Colon (tissue), 2 donors: ENCODE results near the gene HSD17B4.
"Not testable (repeated sequence)": the region's sequence is repeated elsewhere in the genome, so short reads cannot be mapped to it uniquely, and the experiment has no call there.

Experiments
- FAIRE-seq: peaks from 2 replicates; lab custom pipeline; 2012; peaks lifted over from hg19 to GRCh38; lab: Jason Lieb, UNC
- donor health status: control.
- donor health status: control.

The HSD17B4 gene

GRCh38 chr5:119483155-119483554 lies 30.9 kb downstream of the HSD17B4 start:
- FAIRE-seq = no peak

- FAIRE-seq = no peak
These were observed 32.6 kb downstream of the HSD17B4 start for GRCh38 chr5:119484884-119485283.

- FAIRE-seq = no peak
These were observed 49.4 kb downstream of the HSD17B4 start for GRCh38 chr5:119501671-119502179.

- not testable (repeated sequence) for FAIRE-seq
These were observed 51.6 kb downstream of the HSD17B4 start for GRCh38 chr5:119503939-119504338.

GRCh38 chr5:119512277-119512676 lies 60.0 kb downstream of the HSD17B4 start:
- no peak for FAIRE-seq

- no peak for FAIRE-seq
These were observed 62.9 kb downstream of the HSD17B4 start for GRCh38 chr5:119515192-119515591.

GRCh38 chr5:119517115-119517514 lies 64.8 kb downstream of the HSD17B4 start:
- FAIRE-seq = not testable (repeated sequence)

- no peak for FAIRE-seq
These were observed 68.9 kb downstream of the HSD17B4 start for GRCh38 chr5:119521232-119521631.

- FAIRE-seq = no peak
These were observed 70.5 kb downstream of the HSD17B4 start for GRCh38 chr5:119522841-119523240.

- FAIRE-seq = no peak
These were observed 72.2 kb downstream of the HSD17B4 start for GRCh38 chr5:119524485-119524884.

GRCh38 chr5:119527351-119527750 lies 75.1 kb downstream of the HSD17B4 start:
- no peak for FAIRE-seq

GRCh38 chr5:119529811-119530210 lies 77.5 kb downstream of the HSD17B4 start:
- no peak for FAIRE-seq

- FAIRE-seq = no peak
These were observed 80.3 kb downstream of the HSD17B4 start for GRCh38 chr5:119532637-119533036.

- FAIRE-seq = no peak
These were observed 85.4 kb downstream of the HSD17B4 start for GRCh38 chr5:119537704-119538103.

- no peak for FAIRE-seq
These were observed 89.4 kb downstream of the HSD17B4 start for GRCh38 chr5:119541716-119542115.

- FAIRE-seq = no peak
These were observed 99.5 kb downstream of the HSD17B4 start for GRCh38 chr5:119551819-119552218.

GRCh38 chr5:119554597-119554996 lies 102.3 kb downstream of the HSD17B4 start:
- FAIRE-seq = no peak

- FAIRE-seq = no peak
These were observed 118.6 kb downstream of the HSD17B4 start for GRCh38 chr5:119570910-119571309.

GRCh38 chr5:119578937-119579336 lies 126.6 kb downstream of the HSD17B4 start:
- no peak for FAIRE-seq

GRCh38 chr5:119582987-119583386 lies 130.7 kb downstream of the HSD17B4 start:
- no peak for FAIRE-seq

GRCh38 chr5:119583684-119584083 lies 131.4 kb downstream of the HSD17B4 start:
- FAIRE-seq = no peak
